HG03139 (cell line): Measurements from ENCODE around the gene PCMTD2.

ENCODE experiments used
- ATAC-seq: cut with Tn5 transposase; IDR thresholded peaks from one replicate; pipeline ENCODE4 v1.9.1; 2021; ENCODE audit not compliant: unreplicated experiment

The PCMTD2 gene

DNA sequence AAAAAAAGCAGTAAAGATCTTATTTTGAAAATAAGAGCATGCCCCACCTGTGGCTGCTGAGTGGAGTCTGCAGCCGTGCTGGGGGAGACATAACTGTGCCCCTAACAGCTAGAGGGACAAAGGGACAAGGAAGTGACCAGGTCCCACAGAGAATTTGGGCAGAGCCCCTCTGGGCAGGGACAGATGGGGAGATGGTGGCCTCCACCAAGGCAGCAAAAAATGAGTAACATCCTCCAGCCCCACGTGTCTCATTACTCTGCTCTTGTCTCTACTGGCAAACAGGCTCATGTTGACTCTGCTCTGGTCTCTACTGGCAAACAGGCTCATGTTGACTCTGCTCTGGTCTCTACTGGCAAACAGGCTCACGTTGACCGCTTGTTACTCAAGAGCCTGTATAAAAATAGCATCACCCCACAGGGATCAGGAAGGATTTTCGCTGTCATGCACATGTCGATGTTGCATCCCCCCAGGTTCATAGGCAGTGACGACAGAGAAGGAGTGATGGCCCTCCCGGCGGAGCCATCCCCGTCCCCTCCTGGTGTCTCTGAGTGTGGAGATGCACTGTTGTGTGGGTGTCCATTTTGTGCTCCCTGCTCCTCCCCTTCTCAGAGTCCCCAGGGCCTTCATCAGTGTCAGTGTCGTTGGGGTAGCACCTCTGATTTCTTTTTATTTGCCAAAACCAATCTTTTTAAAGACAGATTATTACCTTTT, 17.3 kb upstream of the PCMTD2 start:
- no peak for ATAC-seq

GRCh38 chr20:64238851-64239387, 16.6 kb upstream of the PCMTD2 start:
- no peak for ATAC-seq

GRCh38 chr20:64239449-64240242, 15.9 kb upstream of the PCMTD2 start:
- no peak for ATAC-seq

GRCh38 chr20:64240243-64241015, 15.1 kb upstream of the PCMTD2 start:
- no peak for ATAC-seq

GRCh38 chr20:64241061-64241460, 14.5 kb upstream of the PCMTD2 start:
- no peak for ATAC-seq

DNA sequence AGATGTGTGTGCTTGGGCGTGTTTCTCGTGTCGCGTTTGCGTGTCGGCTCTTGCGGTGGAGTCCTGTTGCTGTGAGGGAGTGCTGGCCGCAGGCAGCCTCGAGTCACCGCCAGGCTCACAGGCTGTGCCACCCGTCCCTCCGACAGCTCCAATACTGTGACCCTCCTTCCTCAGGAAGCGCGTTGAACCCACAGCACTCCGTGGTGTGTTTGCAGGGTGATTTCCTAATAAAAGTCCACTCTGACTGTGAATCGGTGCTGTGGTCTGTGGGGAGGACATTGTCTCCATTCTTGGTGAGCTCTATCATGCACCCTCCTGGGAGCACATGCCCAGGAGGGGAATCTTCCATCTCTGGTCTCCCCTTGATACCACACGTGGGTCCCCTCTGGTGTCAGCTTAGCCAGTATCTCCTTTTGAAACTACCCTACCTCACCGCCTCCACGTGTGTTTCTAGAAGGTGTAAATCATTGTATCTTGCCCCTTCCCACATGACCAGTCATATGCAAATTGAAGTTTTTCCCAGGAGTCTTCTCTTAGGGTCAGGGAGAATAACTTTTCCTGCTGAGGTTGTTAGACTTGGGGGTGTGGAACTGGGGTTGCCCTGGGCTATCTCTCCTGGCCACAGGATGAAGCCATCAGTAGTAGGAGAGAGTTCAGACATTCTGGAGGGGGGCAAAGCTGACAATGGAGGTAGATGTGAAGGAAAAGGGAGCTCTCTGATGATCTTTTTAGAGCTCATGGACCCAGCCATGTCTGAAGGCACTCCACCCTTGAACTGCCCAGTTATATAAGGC, 13.3 kb upstream of the PCMTD2 start:
- ATAC-seq: no peak

- no peak for ATAC-seq
Measured at GRCh38 chr20:64242797-64243475, 12.6 kb upstream of the PCMTD2 start.

- no peak for ATAC-seq
Measured at GRCh38 chr20:64244281-64244805, 11.2 kb upstream of the PCMTD2 start.

GRCh38 chr20:64244870-64245603, 10.5 kb upstream of the PCMTD2 start:
- no peak for ATAC-seq

DNA sequence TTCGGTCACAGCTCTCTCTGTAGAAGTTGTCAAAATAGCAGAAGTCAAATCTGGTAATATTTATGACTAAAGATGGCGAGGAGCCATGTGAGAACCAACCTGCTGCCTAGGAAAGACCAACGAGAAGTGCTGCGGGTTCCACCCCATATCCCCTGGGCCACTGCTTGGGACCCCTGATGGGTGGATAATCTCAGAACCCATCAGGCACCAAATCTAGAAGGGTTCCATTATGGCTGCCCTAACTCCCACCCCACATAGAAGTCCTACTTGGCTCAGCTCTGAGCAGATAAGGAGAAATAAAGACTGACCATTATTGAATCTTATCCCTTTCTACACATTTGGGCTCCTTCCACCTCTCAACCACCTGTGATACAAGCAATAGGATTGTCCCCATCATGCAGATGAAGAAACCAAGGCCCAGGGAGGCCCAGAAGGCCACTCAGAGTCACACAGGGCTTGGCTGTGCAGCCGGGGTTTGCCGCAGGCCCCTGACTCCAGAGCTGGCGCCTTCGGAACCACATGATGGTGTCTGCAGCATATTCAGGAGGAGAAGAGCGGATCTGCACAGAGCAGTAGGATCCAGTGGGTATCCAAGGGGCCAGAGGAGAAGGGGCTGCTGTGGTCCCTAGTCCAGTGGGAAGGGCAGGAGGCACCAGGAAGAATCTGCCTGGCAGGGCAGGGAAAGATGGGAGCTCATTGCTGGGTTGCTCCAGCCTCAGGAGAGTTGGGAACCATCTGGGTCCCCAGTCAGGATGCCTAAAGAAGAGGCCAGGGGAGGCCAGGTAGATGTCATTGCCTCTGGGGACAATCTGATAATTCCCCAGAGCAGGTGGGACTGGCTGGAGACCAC, 9.6 kb upstream of the PCMTD2 start:
- no peak for ATAC-seq

- ATAC-seq: no peak
Measured at GRCh38 chr20:64246616-64247306, 8.8 kb upstream of the PCMTD2 start.

DNA sequence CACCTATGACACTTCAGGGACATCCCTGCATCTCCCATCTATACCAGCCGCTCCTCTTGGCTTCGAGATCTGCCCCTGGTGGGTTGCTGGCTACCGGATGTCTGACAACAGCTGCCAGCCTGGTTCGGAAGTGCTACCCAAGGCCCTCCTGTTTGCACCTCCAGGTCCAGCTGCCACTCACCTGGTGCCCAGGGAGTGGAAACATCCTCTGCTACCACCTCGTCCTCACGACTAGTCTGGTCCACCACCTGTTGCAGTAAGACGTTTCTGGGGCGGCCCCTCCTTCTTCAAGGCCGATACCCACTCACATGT, 8.3 kb upstream of the PCMTD2 start:
- ATAC-seq: no peak

- no peak for ATAC-seq
Measured at GRCh38 chr20:64247970-64248841, 7.3 kb upstream of the PCMTD2 start.

- ATAC-seq: no peak
Measured at GRCh38 chr20:64250027-64250426, 5.5 kb upstream of the PCMTD2 start.

DNA sequence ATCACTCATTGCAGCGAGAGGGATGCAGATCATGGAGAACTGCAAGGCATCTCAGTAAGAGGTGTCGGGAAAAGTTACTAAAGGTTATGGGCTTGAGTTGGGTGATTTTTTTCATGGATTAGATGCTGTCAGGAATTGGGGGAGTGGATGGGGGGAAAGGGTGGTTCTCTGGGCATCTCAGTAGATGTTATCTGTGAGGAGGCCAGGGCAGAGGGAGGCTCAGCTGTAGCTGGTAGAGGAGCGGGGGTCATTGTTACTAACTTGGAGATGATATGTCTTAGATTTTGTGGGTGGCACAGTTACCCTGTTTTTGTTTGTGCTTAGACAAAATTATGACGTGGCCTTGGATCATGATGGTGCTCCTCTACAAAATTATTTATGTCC, 2.6 kb upstream of the PCMTD2 start:
- no peak for ATAC-seq

- ATAC-seq: no peak
Measured at GRCh38 chr20:64253443-64253842, 2.1 kb upstream of the PCMTD2 start.

GRCh38 chr20:64254156-64254555, 1.4 kb upstream of the PCMTD2 start:
- ATAC-seq: no peak
